Activated T-cell treated with anti-CD3 and anti-CD28 coated beads for 4 hours (primary cell): ENCODE measurements around the gene OR7C2.

Source experiments
- DNase-seq: peaks from one replicate; pipeline ENCODE4 v3.0.0-alpha.2; 2020

OR7C2 gene

GRCh38 chr19:14979476-14980255 lies 38.4 kb downstream of the OR7C2 start, which contains the start of gene SLC1A6:
Gene SLC1A6 (minus strand): TSS chr19:14979864. CDS start chr19:14972910, 6,954 bp downstream.
- no peak for DNase-seq

- no peak for DNase-seq
Measured at GRCh38 chr19:14985133-14985532, 43.8 kb downstream of the OR7C2 start.
